GM03348 (cell line): ENCODE results near the gene STX3.

ENCODE experiments used
- DNase-seq: peaks from one replicate; pipeline ENCODE4 v3.0.0; 2012; ENCODE audit warnings: low spot score

STX3 gene

DNA sequence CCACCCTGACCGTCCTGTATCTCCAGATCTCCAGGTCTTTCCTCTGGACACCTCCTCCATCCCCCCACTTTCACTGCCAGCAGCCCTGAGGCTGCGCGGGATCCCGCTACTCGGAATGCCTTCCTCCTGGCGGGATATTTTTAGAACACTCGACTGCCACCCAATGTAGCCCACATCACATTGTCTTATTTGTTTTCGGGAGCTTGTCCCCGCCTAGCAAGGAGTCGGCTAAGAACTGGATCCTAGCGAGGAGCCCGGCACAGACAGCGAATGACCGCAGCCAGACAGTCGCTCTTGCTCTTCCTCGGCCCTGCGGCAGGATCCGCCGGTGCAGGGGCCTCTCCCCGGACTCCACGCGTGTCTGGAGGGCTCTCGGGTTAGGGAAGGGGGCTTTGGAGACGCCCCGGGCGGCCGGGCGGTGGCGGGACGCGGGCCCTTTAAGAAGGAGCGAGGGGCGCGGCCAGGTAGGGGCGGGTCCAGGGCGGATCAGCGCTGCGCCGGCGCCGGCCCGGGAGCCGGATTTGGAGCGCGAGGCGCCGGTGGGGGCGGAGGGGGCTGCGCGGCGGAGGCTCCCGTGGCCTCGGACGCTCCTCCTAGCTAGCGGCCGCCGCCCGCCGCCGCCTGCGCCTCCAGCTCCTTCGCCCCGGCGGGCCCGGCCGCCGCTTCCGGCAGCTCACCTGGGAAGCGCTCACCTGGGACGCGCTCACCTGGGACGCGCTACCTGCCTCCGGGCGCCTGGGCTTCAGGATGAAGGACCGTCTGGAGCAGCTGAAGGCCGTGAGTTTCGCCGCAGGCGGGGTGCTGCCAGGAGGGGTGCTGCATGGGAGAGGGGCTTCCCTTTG is at the start of gene STX3:
STX3 (plus strand) TSS at position 518 of the 842 bp plus-strand sequence; CDS start at position 748, 230 bp downstream.
- DNase-seq = peak; percentile 92

DNA sequence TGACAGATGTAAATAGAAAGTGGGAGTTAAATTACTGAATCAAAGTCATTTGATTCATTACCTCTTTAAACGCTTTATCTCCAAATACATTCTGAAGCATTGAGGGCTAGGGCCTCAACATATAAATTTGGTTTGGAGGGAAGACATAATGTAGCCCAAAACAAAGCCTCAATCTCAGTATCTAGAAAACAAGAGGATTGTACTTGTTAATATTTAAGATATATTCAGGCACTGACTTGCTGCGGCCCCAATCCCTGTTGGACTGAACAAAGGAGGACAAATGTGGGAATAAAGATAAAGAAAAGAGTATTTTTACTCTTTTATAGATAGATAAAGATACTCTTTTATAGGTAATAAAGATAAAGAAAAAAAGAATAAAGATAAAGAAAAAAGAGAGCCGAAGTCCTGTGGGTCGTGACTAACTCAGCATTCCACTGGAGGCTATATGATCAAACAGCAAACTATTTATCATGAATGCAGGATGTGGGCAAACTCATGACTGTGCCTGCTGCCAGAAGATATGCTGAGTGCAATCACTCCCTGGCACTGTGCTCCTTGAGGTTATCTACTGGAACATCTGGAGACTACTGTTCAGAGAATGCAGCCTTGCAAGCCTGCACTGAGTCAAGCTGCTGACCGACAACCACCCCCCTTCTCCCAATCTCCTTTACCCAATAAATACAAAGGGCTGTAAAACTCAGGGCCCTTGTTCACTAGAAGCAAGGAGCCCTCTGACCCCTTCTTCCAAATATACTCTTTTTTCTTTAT is 48.5 kb upstream of the STX3 start:
- peak; percentile 20 for DNase-seq

DNA sequence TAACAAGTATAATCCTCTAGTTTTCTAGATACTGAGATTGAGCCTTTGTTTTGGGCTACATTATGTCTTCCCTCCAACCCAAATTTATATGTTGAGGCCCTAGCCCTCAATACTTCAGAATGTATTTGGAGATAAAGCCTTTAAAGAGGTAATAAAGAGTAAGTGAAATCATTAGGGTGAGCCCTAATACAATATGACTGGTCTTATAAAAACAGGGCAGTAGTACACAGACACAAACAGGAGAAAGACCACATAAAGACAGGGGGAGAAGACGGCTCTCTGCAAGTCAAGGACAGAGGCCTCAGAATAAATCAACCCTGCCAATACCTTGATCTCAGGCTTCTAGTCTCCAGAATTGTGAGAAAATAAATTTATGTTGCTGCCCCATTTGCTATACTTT is 47.8 kb upstream of the STX3 start:
- DNase-seq = no peak

DNA sequence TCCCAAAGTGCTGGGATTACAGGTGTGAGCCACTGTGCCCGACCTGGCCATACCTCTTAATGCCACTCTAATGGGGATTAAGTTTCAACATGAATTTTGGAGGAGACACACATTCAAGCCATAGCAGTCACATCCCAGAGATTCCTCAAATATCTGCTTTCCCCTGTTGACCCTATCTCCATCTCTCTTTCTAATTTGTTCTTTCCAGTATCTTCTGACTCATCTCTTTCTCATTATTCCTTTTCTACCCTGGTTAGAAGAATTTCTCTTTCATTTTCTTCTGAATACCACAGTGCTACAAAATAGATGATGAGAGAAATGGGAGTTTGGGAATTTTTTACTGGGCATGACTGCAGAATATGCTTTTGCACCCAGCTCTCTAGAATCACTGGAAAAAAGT is 46.6 kb upstream of the STX3 start:
- DNase-seq = peak; percentile 24

DNA sequence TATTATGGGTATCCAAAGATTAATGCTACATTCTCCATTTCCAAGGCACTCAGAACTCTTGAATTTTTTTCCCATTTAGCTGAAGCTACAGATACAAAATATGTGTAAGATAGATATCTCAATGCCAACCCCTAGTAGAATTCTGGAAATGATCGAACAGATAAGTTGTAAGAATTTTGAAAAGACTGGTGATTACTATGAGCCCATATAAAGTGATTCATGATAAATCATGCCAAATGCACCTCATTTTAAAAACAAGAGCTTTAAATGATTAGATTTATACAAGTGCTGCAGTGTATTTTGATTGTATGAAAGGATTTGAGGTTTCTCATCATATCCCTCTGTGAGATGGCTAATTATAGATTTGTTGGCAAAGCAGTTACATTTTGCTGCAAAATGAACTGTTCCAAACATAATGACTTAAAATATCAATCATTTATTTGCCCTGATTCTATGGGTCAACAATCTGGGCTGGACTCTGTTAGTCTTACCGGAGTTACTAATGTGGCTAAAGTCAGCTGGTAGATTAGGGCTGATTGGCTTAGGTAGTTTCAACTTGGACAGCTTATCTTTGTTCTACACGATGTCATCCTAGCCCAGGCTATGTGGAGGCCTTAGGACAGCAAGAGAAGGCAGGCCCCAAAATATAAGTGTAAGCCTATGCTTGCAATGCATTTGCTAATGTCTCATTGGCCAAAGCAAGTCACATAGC is 44.9 kb upstream of the STX3 start:
- no peak for DNase-seq

DNA sequence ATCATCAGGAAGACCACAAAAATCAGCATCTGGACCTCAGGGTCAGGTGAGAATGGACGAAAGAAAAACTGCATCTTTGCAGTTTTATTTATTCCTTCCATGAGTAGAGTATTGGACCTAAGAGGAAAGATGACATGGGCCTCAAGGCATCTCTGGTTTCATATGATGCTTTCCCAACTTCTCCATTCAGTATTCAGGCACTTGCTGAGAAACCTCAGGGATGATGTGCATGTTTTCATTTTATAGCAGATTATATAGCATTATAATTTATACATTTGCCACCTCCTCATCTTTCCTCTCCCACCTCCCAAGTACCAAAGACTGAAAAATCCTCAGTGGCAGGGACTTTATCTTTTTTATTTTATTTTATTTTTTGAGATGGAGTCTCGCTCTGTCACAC is 41.4 kb upstream of the STX3 start, which contains the start of gene OR10V1:
OR10V1 (minus strand) TSS at position 101 of the 400 bp plus-strand sequence; CDS start at position 101, 0 bp downstream.
- no peak for DNase-seq

DNA sequence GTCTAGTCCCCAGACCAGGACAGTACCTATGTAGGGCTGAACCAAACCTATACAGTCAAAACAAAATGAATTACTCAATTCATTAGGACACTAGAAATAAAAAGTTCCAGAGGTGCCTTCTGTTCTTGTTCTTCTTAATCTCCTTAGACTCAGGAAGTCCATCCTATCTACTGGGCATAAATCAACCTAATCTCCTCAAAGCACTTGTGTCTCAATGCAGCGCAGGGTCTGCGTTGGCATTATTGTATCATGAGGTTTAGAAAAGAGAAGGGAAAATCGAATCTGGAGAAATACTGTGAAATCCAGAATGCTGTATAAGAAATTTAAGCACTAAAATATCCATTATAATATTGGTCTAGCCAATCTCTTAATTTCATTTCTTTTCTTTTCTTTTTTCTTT is 39.1 kb upstream of the STX3 start:
- no peak for DNase-seq

DNA sequence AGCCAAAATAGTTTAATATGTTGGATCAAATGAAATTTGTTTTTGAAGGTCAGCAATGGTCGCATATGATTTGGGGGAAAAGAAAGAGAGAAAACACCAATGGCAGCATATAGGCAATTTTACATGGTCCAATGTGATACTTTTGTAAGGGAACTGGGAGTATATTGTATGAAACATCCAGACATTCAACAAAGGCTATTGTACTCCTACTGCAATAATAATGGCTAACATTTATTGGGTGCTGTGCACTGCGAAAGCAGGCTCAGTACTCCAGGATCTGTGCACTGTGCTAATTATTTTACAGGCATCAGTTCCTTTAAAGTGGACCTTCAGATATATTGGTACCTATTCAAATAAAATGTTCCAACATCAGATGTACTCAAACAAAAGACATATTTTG is 35.6 kb upstream of the STX3 start:
- no peak for DNase-seq

DNA sequence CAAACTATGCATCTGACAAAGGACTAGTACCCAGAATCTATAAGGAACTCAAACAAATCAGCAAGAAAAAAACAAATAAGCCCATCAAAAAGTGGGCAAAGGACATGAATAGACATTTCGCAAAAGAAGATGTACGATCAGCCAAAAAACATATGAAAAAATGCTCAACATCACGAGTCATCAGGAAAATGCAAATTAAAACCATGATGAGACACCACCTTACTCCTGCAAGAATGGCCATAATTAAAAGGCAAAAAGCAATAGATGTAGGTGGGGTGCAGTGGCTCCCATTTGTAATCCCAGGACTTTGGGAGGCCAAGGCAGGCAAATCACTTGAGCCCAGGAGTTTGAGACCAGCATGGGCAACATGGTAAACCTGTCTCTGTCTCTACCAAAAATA is 31.1 kb upstream of the STX3 start:
- DNase-seq = no peak

DNA sequence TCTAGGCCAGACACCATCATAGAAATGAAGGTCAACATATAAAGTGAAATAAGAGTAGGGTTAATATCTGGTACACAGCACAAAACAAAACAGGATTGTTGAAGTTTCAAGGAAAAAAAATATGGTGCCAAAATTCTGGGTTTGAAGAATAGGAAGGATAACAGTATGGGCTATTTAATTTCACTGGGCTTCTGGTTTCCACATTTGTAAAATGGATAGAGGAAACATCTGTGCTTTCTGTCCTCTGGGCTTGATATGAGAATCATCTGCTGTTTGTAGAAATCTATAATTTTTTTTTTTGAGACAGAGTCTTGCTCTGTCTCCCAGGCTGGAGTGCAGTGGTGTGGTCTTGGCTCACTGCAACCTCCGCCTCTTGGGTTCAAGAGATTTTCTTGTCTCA is 27.8 kb upstream of the STX3 start:
- no peak for DNase-seq

DNA sequence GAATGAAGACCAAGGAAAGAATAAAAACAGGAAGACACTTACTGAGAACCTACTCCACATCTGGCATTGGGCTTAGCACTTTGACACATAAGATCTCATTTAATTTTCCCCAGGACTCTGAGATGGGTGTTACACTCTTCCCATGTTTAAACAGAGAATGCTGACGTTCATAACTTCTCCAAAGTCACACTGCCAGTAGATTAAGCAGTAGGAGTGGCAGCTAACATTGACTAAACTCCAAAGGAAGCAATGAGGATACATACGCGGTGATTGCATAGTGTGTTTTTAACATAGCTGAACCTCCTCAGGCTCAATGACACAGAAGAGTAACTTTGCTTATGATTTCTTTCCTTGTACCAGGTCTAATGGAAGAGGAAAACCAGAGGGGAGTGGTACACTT is 27.0 kb upstream of the STX3 start:
- DNase-seq = no peak

DNA sequence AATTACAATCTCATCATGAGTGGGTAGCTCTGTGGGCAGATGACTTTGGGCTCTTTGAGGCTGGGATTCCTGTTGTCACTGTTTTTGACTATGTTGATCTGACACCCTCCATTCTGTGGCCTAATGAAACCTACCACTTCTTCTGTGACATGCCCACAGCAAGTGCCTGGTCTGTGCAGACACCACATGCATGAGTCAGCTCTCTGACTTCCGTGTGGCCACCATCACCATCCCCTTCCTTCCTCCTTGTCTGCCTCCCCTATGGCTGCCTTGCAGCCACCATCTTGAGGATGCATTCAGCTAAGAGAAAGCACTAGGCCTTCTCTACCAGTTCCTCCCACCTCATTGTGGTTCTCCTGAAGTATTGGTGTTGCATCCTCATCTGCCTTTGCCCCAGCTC is 26.3 kb upstream of the STX3 start:
- DNase-seq = no peak

DNA sequence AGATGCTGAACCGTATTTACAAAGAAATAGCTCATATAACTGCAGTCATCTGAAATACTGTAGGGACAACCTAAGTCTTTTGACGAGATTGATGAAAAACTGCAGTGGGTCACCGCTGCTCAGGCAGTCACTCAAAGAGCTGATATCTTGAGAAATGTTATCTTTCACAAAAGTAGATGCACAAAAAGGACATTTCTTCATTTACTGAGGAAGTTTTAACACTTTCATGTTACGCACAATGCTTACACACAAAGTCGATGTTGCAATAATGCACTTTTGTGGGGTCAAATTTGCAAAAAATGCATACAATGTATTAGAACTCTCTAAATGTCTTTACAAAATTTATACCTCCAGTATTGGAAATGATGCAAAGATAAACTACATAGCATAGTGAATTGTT is 25.3 kb upstream of the STX3 start:
- no peak for DNase-seq

DNA sequence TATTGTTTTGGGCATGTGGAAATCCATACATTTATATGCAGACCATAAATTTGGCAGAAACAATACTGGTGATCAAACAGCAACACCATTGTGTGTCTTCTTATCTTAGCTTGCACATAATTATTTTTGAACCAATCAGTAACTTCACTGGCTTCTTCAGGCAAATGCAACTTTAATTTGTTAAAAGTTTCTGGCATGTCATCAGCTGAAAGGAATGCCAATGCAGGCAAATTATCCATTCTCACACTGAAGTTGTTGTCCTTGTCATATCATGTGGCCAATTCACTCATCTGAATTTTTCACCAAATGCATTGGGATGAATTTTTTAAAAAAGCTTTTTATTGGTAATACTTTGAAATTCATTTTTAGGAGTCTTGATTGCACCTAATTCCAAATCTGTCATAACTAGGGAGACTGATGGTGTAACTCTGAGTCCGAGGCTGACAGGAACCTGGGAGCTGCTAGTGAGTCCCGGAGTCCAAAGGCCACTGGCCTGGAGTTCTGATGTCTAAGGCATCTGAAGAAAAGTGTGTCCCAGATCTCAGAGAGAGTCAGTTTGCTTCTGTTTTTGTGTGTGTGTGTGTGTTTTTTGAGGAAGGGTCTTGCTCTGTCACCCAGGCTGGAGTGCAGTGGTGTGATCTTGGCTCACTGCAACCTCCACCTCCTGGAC is 24.1 kb upstream of the STX3 start:
- DNase-seq = no peak

DNA sequence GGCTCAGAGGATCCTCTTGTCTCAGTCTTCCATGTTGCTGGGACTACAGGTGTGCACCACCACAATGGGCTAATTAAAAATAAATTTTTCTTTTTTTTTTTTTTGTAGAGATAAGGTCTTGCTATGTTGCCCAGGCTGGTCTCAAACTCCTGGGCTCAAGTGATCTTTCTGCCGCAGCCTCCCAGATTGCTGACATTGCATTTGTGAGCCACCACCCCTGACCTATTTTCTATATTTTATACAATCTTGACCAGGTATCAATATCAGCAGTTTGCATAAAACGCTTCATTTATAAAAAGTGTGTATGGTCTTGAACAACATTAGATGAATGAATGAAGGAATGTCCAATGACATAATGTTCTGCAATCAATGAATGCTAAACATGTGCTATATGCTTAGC is 9.1 kb upstream of the STX3 start:
- DNase-seq = no peak

DNA sequence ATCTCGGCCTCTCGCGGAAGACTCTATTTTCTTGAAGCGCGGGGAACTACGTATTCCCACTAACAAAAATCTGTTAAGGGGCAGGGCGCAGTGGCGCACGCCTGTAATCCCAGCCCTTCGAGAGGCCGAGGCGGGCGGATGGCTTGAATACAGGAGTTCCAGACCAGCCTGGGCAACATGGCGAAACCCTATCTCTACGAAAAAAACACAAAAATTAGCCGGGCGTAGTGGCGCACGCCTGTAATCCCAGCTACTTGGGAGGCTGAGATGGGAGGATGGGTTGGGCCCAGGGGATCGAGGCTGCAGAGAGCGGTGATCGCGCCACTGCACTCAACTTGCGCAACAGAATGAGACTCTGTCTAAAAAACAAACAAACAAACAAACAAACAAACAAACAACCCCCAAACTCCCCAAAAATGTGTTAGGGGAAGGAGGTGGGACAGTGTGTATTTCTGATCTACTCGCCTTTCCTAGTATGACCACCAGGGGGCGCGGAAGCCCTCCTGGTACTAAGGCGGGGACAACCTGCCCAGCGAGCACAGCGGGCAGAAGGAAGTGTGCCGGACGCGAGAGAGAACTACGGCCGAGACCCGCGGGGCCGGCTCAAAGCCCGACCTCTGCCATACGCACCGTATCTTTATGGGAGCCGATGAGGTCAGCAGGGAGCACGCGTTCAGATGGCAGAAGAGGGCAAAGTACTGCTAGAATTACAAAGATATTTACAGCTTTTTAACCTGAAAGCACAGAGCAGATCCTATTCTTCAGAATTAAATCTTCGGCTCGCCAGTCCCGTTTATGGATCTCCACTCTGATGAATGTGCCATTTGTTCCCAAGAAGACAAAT is 1.3 kb upstream of the STX3 start:
- DNase-seq = peak; percentile 95

DNA sequence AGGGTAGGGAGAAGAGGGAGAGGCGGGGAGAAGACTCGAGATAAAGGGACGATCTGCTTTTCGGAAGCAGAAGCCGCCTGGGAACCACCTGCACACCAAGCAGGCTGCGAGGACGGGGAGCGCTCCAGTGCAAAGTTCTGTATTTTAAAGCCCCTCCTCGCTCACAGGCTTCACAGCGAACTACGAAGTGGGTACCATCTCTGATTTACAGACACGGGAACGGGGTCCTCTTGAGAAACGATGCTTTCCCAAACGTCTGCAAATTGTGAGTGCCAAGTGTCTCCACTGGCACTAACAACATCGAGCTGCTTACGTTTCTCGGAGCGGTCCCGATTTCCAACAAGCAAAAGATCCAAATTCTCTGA is 700 bp upstream of the STX3 start:
- DNase-seq = peak; percentile 22

DNA sequence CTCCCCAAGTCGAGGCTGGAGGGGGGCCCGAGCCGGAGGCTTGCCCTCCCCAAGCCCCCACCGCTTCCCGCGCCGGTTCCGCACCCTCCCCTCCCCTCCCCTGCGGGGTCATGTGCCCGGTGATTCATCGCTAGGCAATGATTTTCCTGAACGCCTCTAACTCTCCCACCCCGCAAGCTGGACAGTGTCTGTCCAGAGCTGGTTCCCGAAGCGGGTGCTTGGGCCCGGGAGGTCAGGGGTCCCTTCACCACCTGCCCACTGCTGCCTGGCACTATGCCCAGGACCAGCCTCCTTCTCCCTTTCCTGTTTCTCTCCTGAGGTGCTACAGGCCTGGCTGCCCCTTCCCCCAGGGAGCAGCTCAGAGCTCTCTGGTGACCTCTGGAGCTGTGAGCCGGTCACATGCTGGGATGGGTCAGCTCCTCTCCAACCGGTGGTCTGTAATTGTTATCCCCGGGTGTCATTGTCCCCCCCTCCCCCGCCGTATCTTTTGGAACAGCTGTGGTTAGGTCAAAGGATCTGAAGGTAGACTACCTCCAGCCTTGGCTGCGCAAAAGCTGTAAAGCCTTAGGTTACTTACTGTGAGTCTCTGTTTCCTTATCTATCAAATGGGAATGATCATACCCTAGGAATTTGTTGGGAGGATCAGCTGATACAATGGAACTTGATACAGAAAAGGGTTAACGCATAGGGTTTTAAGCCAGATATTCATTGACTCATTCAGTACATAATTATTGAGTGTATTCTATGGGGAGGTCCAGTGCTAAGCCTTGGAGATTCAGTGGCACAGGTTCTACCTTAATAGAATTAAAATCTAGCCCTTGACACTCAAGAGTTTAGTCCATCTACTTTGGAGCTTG is 753 bp downstream of the STX3 start:
- DNase-seq = peak; percentile 90

DNA sequence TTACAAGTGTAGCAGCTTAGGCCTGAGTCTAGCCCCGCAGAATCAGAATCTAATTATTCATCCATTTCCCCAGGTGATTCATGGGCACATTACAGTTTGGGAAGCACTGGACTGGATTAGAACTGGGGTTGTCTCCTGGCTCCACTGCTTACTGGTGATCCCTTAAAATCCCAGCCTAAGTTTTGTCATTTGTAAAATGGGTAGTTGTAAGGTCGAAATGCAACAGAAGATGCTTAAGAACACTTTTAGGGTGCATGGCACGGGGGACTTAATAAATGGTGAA is 1.3 kb downstream of the STX3 start:
- DNase-seq = no peak

DNA sequence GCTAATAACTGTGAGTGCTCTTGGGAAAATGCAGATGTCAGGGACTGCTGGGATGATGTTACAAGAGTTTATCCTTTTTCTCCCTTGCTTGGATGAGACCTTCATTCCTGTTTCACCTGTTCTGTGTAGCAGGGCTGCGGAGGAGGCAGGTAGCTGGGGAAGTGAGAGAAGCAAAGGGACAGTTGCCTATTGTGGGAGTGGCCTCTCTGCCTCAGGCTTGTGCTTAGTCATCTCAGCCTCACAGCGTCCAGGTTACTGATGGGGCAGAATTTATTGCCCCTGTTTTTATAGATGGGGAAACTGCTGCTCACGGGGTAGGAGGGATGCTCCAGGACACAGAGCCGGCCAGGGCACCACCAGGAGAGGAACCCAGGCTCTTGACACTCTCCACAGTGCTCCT is 1.7 kb downstream of the STX3 start:
- DNase-seq = peak; percentile 28
